HCT116 (cell line): Measurements from ENCODE around the gene MAP2K3.

ENCODE experiments used
- EGR1 ChIP-seq: IDR thresholded peaks from 2 replicates; pipeline ENCODE4 v1.6.1; 2012; ENCODE audit warnings: low read depth
- EZH2phosphoT487 ChIP-seq: fragments of 200-600 bp; IDR thresholded peaks from 2 replicates; pipeline ENCODE4 v1.6.1; 2018; ENCODE audit warnings: antibody characterized with exemption, borderline replicate concordance
- POLR2A ChIP-seq: IDR thresholded peaks from 2 replicates; pipeline ENCODE4 v1.7.0; 2011; ENCODE audit warnings: borderline replicate concordance; ENCODE audit not compliant: insufficient read depth, insufficient read length; ENCODE audit errors: extremely low read depth
- TF ChIP-seq, protein P1 (sequence below), 3 experiments: fragments of 200-600 bp in 1 of 3; sonication (generic) in 1 of 3; IDR thresholded peaks in 2 of 3; conservative IDR thresholded peaks in 1 of 3; 2 replicates each; pipeline ENCODE4 v1.5.1; 2012 to 2017; ENCODE audit warnings: low read depth in 2 of 3, low read length in 2 of 3, antibody characterized with exemption in 1 of 3, borderline replicate concordance in 1 of 3, control low read depth in 1 of 3, mild to moderate bottlenecking in 1 of 3, mixed read lengths in 1 of 3, mixed run types in 1 of 3, moderate library complexity in 1 of 3; ENCODE audit not compliant: insufficient read depth in 1 of 3

- no peak for TF ChIP-seq EZH2phosphoT487
- TF ChIP-seq, protein P1, sequence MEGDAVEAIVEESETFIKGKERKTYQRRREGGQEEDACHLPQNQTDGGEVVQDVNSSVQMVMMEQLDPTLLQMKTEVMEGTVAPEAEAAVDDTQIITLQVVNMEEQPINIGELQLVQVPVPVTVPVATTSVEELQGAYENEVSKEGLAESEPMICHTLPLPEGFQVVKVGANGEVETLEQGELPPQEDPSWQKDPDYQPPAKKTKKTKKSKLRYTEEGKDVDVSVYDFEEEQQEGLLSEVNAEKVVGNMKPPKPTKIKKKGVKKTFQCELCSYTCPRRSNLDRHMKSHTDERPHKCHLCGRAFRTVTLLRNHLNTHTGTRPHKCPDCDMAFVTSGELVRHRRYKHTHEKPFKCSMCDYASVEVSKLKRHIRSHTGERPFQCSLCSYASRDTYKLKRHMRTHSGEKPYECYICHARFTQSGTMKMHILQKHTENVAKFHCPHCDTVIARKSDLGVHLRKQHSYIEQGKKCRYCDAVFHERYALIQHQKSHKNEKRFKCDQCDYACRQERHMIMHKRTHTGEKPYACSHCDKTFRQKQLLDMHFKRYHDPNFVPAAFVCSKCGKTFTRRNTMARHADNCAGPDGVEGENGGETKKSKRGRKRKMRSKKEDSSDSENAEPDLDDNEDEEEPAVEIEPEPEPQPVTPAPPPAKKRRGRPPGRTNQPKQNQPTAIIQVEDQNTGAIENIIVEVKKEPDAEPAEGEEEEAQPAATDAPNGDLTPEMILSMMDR (IDR thresholded peaks at IDR 0.05 in 2 of 3, conservative IDR thresholded peaks at IDR 0.05 in 1 of 3; ENCODE audit: borderline replicate concordance in 1 of 3, insufficient read depth in 1 of 3, low read depth in 2 of 3, low read length in 2 of 3) = no peak
- no peak for TF ChIP-seq POLR2A
- TF ChIP-seq EGR1 = no peak
Observed at GRCh38 chr17:21249086-21249795, 35.3 kb upstream of the MAP2K3 start.
